B cell (primary cell): ENCODE results near the gene C22orf15. TPM values are rescaled to one million over a fixed set of nuclear protein-coding genes. Genes with fewer than 3 reads are reported as not detected.

ENCODE experiments used
- ATAC-seq: fragments of 200-7000 bp; cut with Tn5 transposase; one replicate; pipeline ENCODE4 v1.10.0; 2021; ENCODE audit warnings: low read depth, mild to moderate bottlenecking, moderate number of reproducible peaks, moderate library complexity
- CTCF ChIA-PET: fragments of 350-600 bp; sonication (Branson Sonifier 250); formaldehyde crosslinking; loops from one replicate; lab custom pipeline; 2021; ENCODE audit warnings: antibody characterized with exemption, inconsistent platforms; lab: Charles Lee
- POLR2A ChIA-PET: fragments of 350-600 bp; sonication (Branson Sonifier 250); formaldehyde crosslinking; loops from one replicate; lab custom pipeline; 2021; ENCODE audit warnings: antibody characterized with exemption; lab: Charles Lee
- DNase-seq: peaks from one replicate; pipeline ENCODE4 v3.0.0; 2013
- H2AFZ ChIP-seq: 2 replicates; pipeline ENCODE4 v1.6.1; 2012; ENCODE audit warnings: mild to moderate bottlenecking, low read depth, low read length; ENCODE audit not compliant: insufficient read depth, poor library complexity, severe bottlenecking
- H3K27ac ChIP-seq, 2 donors: 1 replicate in 1 of 2; 2 replicates in 1 of 2; pipeline ENCODE4 v1.5.1; 2012 to 2013; ENCODE audit warnings: low read length in 2 of 2, mild to moderate bottlenecking in 2 of 2, moderate library complexity in 1 of 2
- H3K27me3 ChIP-seq, 4 experiments: fragments of 200-600 bp in 1 of 4; sonication (generic) in 1 of 4; replicated peaks in 1 of 4; 1 replicate in 2 of 4; 2 replicates in 2 of 4; pipeline versions ENCODE4 v1.6.1 to v1.7.0; 2013 to 2016; ENCODE audit warnings: low read length in 3 of 4, mild to moderate bottlenecking in 2 of 4, mixed read lengths in 1 of 4, moderate library complexity in 1 of 4; ENCODE audit not compliant: insufficient read depth in 4 of 4, control insufficient read depth in 3 of 4; ENCODE audit errors: control extremely low read depth in 1 of 4
- H3K36me3 ChIP-seq, 2 experiments: replicated peaks in 1 of 2; 1 replicate in 1 of 2; 2 replicates in 1 of 2; pipeline versions ENCODE4 v1.6.1 to v1.7.1; 2013; ENCODE audit warnings: low read length in 1 of 2; ENCODE audit not compliant: insufficient read depth in 2 of 2, control insufficient read depth in 1 of 2; ENCODE audit errors: control extremely low read depth in 1 of 2, extremely low read depth in 1 of 2
- H3K4me1 ChIP-seq, 2 donors: fragments of 200-600 bp in 1 of 2; sonication (generic) in 1 of 2; 1 replicate in 1 of 2; 2 replicates in 1 of 2; pipeline versions ENCODE4 v1.5.1 to v1.6.1; 2013 to 2017; ENCODE audit warnings: low read length in 2 of 2; ENCODE audit not compliant: control insufficient read depth in 2 of 2, insufficient read depth in 2 of 2
- H3K4me2 ChIP-seq: replicated peaks from 2 replicates; pipeline ENCODE3; 2012; ENCODE audit warnings: mild to moderate bottlenecking, low read depth, low read length; ENCODE audit not compliant: poor library complexity, severe bottlenecking
- H3K4me3 ChIP-seq, 5 experiments: fragments of 200-600 bp in 1 of 5; sonication (generic) in 1 of 5; 1 replicate in 3 of 5; 2 replicates in 2 of 5; pipeline versions ENCODE4 v1.5.1 to v1.7.0; 2011 to 2016; ENCODE audit warnings: low read length in 4 of 5, mild to moderate bottlenecking in 4 of 5, low read depth in 2 of 5, control low read depth in 1 of 5, moderate library complexity in 1 of 5; ENCODE audit not compliant: insufficient read depth in 1 of 5; ENCODE audit errors: control extremely low read depth in 1 of 5, extremely low read depth in 1 of 5
- H3K79me2 ChIP-seq: fragments of 200-600 bp; sonication (generic); one replicate; pipeline ENCODE4 v1.6.0; 2016; ENCODE audit warnings: low read length; ENCODE audit not compliant: control insufficient read depth, insufficient read depth
- H3K9ac ChIP-seq: fragments of 200-600 bp; sonication (generic); 2 replicates; pipeline ENCODE4 v1.6.1; 2017; ENCODE audit warnings: mild to moderate bottlenecking, low read length, moderate library complexity
- H3K9me3 ChIP-seq, 3 donors: one replicate each; pipeline versions ENCODE4 v1.6.1 to v1.7.1; 2013; ENCODE audit warnings: low read length in 2 of 3; ENCODE audit not compliant: control insufficient read depth in 2 of 3, insufficient read depth in 1 of 3; ENCODE audit errors: control extremely low read depth in 1 of 3
- H4K20me1 ChIP-seq: 2 replicates; pipeline ENCODE4 v1.6.0; 2012; ENCODE audit warnings: mild to moderate bottlenecking, low read length; ENCODE audit not compliant: insufficient read depth, control insufficient read depth, poor library complexity, severe bottlenecking
- H3K27ac Mint-ChIP-seq: one replicate; pipeline ENCODE4 v1.8.0; 2021; ENCODE audit warnings: mixed read lengths
- H3K27me3 Mint-ChIP-seq: one replicate; pipeline ENCODE4 v1.8.0; 2021; ENCODE audit warnings: mixed read lengths
- H3K4me1 Mint-ChIP-seq: one replicate; pipeline ENCODE4 v1.8.0; 2021; ENCODE audit warnings: mixed read lengths
- H3K4me3 Mint-ChIP-seq: one replicate; pipeline ENCODE4 v1.8.0; 2021; ENCODE audit warnings: mixed read lengths
- H3K9me3 Mint-ChIP-seq: one replicate; pipeline ENCODE4 v1.8.0; 2022; ENCODE audit warnings: mixed read lengths; ENCODE audit not compliant: insufficient read depth
- CTCF ChIP-seq: fragments of 200-600 bp; IDR thresholded peaks from one replicate; pipeline ENCODE4 v1.8.0; 2022; ENCODE audit warnings: antibody characterized with exemption, mild to moderate bottlenecking
- WGBS: methylation state at CpG from one replicate; pipeline ENCODE4 v1.1.5; 2013; ENCODE audit warnings: missing lambda C conversion rate; ENCODE audit not compliant: insufficient coverage; 5-methylcytosine and 5-hydroxymethylcytosine counted together
- intact Hi-C: fragments of 100-400 bp; cut with micrococcal nuclease; formaldehyde crosslinking; loops from one replicate; pipeline ENCODE4 v1.10.0; 2022
- polyA plus RNA-seq: library from polyadenylated mRNA; depleted of rRNA; stranded (reverse); fragments of >200 nt; gene quantifications from 2 replicates; pipeline ENCODE4 v1.2.3, GENCODE V29; 2012
- total RNA-seq, 2 donors: library from RNA; stranded (reverse); fragments of 120-200 nt in 1 of 2; gene quantifications; 1 replicate in 1 of 2; 2 replicates in 1 of 2; pipeline versions ENCODE4 v1.2.3 to v1.2.4, GENCODE V29; 2013 to 2022

C22orf15 gene
- total and polyA plus RNA-seq, 2 donors (not counting 1 experiment from before 2014, with no cell fraction given), result 0.61 to 0.81 TPM

- POLR2A ChIA-PET, result interaction anchor here (1.5 kb wide), 1 partner anchor 72 kb away, joined by 5 read pairs; no protein-coding TSS in a partner anchor
- CTCF ChIA-PET, result interaction anchor here (0.6 to 2.0 kb wide), 4 partner anchors 72 to 780 kb away, joined by 3 to 15 read pairs (median 4); partner anchors contain the start of gene SNRPD3
- H3K9ac ChIP-seq, result no peak overlapping the region
Measured at GRCh38 chr22:23775779-23776375, 13.1 kb downstream of the C22orf15 start.

More at GRCh38 chr22:23775779-23776375, 13.1 kb downstream of the C22orf15 start:
- Histone ChIP-seq H2AFZ (no peak overlapping the region), H3K4me2 (no peak overlapping the region), H3K27ac (no peak overlapping the region), H3K79me2 (peaks cover 8% of the 10 kb centered on the region), H3K36me3 (peaks cover 0 to 7% of the 10 kb centered on the region in 2 experiments), H3K9me3 (no peaks in the 10 kb centered on the region), H3K4me3 (no peak overlapping the region), H4K20me1 (peaks cover 7% of the 10 kb centered on the region), H3K4me1 (peaks cover 17 to 26% of the 10 kb centered on the region in 2 donors), H3K27me3 (no peaks in the 10 kb centered on the region)
- no peak for DNase-seq
- TF ChIP-seq CTCF, result no peak
- no peak overlapping the region for H3K4me3 Mint-ChIP-seq
- no peak for ATAC-seq
- 100% methylated on average over 2 of the region's 3 CpGs for WGBS
- H3K27me3 Mint-ChIP-seq, result no peaks in the 10 kb centered on the region
- intact Hi-C loops, result no loop called here
- peaks cover 24% of the 10 kb centered on the region for H3K4me1 Mint-ChIP-seq
- H3K27ac Mint-ChIP-seq, result no peak overlapping the region
- H3K9me3 Mint-ChIP-seq, result no peaks in the 10 kb centered on the region
